ENCODE measurements around the gene VRK1. TPM values are rescaled to one million over a fixed set of nuclear protein-coding genes. Genes with fewer than 3 reads are reported as not detected.

The VRK1 gene
- polyA plus RNA-seq, 1 of the 3 experiments (the other 2 are of a cell fraction): 9.1 TPM

GRCh38 chr14:96752594-96752993 lies 44.6 kb upstream of the VRK1 start:
- POLR2A ChIA-PET: no interaction called here

More at GRCh38 chr14:96752594-96752993, 44.6 kb upstream of the VRK1 start:
- no peak for TF ChIP-seq REST (IDR thresholded peaks at IDR 0.05; ENCODE audit: low read depth, low read length)
- no peak for TF ChIP-seq EZH2phosphoT487 (IDR thresholded peaks at IDR 0.05; ENCODE audit: borderline replicate concordance, low read depth)
- TF ChIP-seq TEAD4 (IDR thresholded peaks at IDR 0.05; ENCODE audit: borderline replicate concordance, insufficient read depth): no peak
- no peak for TF ChIP-seq POLR2AphosphoS5 (IDR thresholded peaks at IDR 0.05; ENCODE audit: low read depth, low read length)
- no peak for TF ChIP-seq JUND (IDR thresholded peaks at IDR 0.05)
- TF ChIP-seq ELF1 (IDR thresholded peaks at IDR 0.05): no peak
- TF ChIP-seq RCOR1 (IDR thresholded peaks at IDR 0.05; ENCODE audit: low read length): no peak
- TF ChIP-seq NRF1 (IDR thresholded peaks at IDR 0.05; ENCODE audit: low read depth, low read length): no peak
- TF ChIP-seq ZBTB33 (IDR thresholded peaks at IDR 0.05; ENCODE audit: borderline replicate concordance, low read depth): no peak
- no peak for TF ChIP-seq TCF12 (IDR thresholded peaks at IDR 0.05)
- WGBS (ENCODE audit: low lambda C conversion rate): 55% methylated on average over 3 of the region's 3 CpGs
- Histone ChIP-seq H3K9me2 (no peaks in the 10 kb centered on the region), H3K27me3 (ENCODE audit: insufficient read depth) (no peaks in the 10 kb centered on the region; the same call in 1 of the 2 replicates), H3F3A (replicated peaks; ENCODE audit: insufficient read depth) (no peaks in the 10 kb centered on the region), H3K4me2 (no peak overlapping the region), H3K9me3 (no peaks in the 10 kb centered on the region), H3K9ac (no peak overlapping the region), H3K4me1 (ENCODE audit: control insufficient read depth in 1 of 2, insufficient read depth in 2 of 2, low read depth in 1 of 2, low read length in 1 of 2) (peaks cover 0 to 12% of the 10 kb centered on the region in 2 experiments; a peak in 1 of 4 replicates), H4K20me1 (ENCODE audit: insufficient read depth) (no peaks in the 10 kb centered on the region), H3K4me3 (ENCODE audit: low read depth in 2 of 2, low read length in 1 of 2) (no peak overlapping the region), H3K79me2 (ENCODE audit: insufficient read depth) (no peaks in the 10 kb centered on the region), H3K27ac (ENCODE audit: low read depth in 2 of 2, low read length in 1 of 2) (no peak overlapping the region), H3K36me3 (replicated peaks in 1 of 2; ENCODE audit: control insufficient read depth in 1 of 2, insufficient read depth in 2 of 2, low read length in 1 of 2) (no peaks in the 10 kb centered on the region), H2AFZ (ENCODE audit: low read depth) (no peak overlapping the region)
- CTCF ChIA-PET: no interaction called here
- no peak for DNase-seq

Data from SK-N-SH (cell line).